ENCODE results near the gene MAP2K1.
"Not testable (repeated sequence)": the region's sequence is repeated elsewhere in the genome, so short reads cannot be mapped to it uniquely, and the experiment has no call there.

The MAP2K1 gene

DNA sequence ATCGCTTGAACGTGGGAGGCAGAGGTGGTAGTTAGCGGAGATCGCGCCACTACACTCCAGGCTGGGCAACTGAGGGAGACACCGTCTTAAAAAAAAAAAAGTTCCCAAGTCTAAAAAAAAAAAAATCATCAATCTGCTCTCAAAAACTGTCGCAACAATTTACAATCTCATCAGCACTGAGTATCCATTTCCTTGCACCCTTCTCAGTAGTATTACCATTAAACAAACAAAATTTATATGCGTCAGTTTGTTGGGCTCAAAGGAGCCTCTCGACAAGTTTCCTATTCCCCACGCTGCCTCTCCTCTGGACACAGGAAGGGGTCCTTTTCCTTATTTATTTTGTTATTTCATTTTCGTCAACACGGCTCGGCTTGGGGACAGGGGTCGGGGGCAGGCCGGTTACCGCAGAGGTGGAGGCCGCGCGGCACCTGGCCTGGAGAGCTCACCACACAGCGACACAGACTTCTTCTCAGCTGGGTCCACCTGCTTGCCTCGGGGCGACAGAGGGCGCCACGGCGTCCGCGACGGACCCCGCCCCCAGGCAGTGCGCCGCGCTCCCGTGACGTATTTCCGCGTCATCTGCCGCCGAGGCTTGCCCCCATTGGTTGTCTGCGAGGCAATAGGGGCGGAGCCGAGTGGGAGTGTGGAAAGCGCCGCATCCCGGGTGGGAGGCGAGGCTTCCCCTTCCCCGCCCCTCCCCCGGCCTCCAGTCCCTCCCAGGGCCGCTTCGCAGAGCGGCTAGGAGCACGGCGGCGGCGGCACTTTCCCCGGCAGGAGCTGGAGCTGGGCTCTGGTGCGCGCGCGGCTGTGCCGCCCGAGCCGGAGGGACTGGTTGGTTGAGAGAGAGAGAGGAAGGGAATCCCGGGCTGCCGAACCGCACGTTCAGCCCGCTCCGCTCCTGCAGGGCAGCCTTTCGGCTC, at the start of gene MAP2K1:
Gene MAP2K1, plus strand, starts transcription at position 709 of the 920 bp plus-strand sequence. CDS start 436 bp downstream, outside the sequence.
- peak; percentile 76 to 88 for DNase-seq

- not testable (repeated sequence) for DNase-seq
These were observed 38.2 kb upstream of the MAP2K1 start for GRCh38 chr15:66348530-66348929.

GRCh38 chr15:66356077-66356358, 30.7 kb upstream of the MAP2K1 start:
- DNase-seq, result no peak

GRCh38 chr15:66356359-66357236, 30.1 kb upstream of the MAP2K1 start, which contains the start of gene TIPIN:
Gene TIPIN (minus strand): TSS chr15:66356685. CDS start chr15:66352947, 3,738 bp downstream.
- DNase-seq, result peak; percentile 29 to 69

DNA sequence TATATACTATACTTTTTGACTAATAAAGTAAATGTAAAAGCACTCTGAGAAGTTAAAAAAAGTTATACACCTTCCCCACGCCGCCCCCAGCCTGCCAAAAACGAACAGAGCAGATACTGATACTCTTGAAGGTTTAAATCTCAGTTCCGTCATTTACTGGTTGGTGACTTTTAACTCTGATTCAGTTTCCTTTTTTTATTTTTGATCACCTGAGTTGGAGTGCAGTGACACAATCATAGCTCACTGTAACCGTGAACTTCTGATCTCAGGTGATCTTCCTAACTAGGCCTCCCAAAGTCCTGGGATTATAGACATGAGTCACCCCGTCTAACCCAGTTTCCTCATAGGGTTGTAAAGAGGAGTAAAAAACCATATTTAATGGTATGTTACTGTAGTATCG, 27.0 kb upstream of the MAP2K1 start:
- DNase-seq, result no peak

DNA sequence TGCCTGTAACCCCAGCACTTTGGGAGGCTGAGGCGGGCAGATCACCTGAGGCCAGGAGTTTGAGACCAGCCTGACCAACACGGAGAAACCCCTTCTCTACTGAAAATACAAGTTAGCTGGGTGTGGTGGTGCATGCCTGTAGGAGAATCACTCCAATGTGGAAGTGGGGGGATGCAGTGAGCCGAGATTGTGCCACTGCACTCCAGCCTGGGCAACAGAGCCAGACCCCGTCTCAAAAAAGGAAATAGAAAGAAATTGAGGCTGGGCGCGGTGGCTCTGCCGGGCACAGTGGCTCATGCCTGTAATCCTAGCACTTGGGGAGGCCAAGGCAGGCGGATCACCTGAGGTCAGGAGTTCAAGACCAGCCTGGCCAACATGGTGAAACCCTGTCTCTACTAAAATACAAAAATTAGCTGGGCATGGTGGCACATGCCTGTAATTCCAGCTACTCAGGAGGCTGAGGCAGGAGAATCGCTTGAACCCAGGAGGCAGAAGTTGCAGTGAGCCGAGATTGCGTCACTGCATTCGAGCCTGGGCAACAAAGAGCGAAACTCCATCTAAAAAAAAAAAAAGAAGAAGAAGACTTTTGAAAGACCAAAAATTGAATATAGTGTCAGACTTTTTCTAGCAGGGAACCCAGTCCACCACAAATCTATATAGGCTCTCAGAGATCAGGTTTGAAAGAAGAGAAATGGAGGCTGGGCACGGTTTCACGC, 24.8 kb upstream of the MAP2K1 start:
- DNase-seq, result not testable (repeated sequence)

- DNase-seq, result no peak
These were observed 23.9 kb upstream of the MAP2K1 start for GRCh38 chr15:66362776-66363175.

DNA sequence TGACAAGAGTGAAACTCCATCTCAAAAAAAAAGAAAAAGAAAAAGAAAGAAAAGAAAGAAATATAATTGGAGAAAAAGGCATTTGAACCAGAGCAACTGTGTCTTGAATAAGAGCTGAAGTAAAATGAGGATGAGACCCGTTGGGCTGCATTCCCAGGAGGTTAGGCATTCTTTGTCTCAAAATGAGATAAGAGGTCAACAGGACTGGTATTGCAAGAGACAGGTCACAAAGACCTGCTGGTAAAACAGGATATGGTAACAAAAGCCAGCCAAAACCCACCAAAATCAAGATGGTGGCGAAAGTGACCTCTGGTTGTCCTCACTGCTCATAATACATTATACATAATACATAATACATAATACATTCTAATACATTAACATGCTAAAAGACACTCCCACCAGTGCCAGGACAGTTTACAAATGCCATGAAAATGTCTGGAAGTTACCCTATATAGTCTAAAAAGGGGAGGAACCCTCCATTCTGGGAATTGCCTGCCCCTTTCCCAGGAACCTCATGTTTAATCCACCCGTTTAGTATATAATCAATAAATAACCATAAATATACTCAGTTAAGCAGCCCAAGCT, 21.7 kb upstream of the MAP2K1 start:
- DNase-seq, result no peak

DNA sequence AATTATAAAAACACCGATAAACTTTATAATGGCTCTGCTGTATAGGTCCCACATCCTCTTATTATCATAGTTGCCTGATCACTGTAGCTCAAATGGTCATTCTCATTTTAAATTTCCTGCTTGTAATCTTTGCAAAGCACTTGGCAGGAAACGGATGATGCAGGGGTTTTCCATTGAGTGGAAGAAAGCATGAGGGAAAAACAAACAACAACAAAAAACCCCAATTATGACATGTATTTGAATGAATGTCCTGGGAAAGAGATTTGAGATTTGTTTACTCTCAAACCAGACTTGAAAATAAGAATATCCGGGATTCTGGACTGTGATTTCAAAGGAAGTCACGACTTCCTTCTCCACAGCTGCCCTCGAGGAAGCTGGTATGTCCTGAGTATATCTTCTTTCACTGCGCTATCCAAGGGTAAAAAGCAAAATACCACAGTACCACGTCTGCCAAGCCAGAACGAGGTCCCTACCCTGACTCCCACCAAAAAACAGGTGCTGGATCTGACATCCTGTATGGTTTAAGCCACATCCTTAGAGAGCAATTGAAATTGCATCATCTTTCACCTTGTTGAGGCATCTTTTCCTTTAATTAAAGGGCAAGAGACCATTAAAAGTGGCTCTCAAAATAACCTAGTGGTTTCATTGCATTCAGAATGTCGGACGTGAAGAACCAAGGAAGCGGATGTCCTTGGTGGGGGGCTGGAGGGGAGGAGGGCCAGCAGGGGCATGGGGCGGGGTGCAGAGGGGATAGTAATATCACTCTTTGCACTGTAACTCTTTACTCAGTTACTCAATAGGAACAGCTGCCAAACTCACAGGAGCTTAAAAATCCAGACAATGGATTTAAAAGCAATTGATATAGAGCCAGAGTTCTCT, 16.7 kb upstream of the MAP2K1 start:
- DNase-seq, result no peak

DNA sequence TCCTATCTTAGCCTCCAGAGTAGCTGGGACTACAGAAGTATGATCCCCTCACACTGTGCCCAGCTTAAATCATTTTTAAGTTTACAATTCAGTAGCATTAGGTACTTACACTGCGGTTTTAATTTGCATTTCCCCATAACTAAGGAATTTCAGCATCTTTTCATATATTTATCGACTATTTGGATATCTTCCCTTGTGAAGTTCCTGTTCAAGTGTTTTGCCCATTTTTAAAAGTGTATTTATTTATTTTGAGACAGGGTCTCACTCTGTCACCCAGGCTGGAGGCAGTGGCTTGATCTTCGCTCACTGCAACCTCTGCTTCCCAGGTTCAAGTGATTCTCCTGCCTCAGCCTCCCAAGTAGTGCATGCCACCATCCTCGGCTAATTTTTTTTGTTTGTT, 12.5 kb upstream of the MAP2K1 start:
- no peak for DNase-seq

GRCh38 chr15:66378814-66379430, 7.8 kb upstream of the MAP2K1 start:
- DNase-seq, result no peak

DNA sequence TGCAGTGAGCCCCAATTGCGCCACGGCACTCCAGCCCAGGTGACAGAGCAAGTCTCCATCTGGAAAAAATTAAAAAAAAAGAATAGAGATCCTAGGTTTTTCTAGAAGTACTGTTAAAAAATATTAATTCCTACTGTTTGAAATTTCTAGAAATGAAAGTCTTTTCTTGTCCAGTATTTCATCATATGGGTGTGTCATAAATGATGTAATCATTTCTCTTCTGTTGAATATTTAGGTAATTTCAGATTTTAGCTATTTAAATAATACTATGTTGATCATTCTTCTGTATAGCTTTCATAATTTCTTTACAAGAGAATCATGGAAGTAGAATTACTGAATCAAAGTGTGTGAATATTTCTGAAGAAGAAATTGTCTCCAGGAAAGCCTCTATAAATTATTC, 5.3 kb upstream of the MAP2K1 start:
- not testable (repeated sequence) for DNase-seq

GRCh38 chr15:66387163-66388042, 691 bp downstream of the MAP2K1 start:
- DNase-seq, result no peak

GRCh38 chr15:66388043-66388363, 1.3 kb downstream of the MAP2K1 start:
- DNase-seq, result no peak

GRCh38 chr15:66388576-66388975, 1.9 kb downstream of the MAP2K1 start:
- no peak for DNase-seq

- no peak for DNase-seq
These were observed 2.6 kb downstream of the MAP2K1 start for GRCh38 chr15:66389098-66389858.

GRCh38 chr15:66389859-66390381, 3.2 kb downstream of the MAP2K1 start:
- no peak for DNase-seq

DNA sequence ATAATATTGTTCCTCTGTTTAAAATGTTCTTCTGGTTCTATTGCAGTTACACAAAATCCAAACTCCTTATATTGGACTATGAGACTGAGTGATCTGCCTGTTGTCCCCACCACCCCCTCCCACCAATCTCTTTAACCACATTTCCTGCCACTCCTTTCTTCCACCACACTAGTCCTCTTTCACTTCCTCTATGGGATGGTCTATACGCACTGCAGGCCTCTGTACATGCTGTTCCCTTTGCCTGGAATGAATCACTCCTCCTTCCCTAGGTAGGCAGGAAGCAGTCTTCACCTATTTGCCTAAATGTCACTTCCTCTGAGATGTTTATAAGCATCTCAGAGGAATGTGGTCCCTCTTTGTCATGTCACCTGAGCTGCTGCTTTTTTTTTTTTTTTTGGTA, 4.0 kb downstream of the MAP2K1 start:
- no peak for DNase-seq

DNA sequence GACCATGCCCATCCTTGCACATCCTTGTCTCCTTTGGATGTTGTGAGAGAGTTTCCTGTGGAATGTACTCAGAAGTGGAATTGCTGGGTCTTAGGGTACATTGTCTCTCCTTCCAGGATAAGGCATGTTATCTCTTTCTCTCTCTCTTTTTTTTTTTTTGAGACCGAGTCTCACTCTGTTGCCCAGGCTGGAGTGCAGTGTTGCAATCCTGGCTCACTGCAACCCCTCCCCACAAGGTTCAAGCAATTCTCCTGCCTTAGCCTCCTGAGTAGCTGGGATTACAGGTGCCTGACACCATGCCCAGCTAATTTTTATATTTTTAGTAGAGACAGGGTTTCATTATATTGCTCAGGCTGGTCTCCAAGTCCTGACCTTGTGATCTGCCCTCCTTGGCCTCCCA, 6.3 kb downstream of the MAP2K1 start:
- DNase-seq, result not testable (repeated sequence)
